HCT116 (cell line): ENCODE measurements around the gene PCBP3. TPM values are rescaled to one million over a fixed set of nuclear protein-coding genes. Genes with fewer than 3 reads are reported as not detected.

Source experiments
- ATAC-seq: fragments of 200-7000 bp; cut with Tn5 transposase; 2 replicates; pipeline ENCODE4 v1.9.1; 2020; ENCODE audit warnings: mild to moderate bottlenecking, moderate library complexity
- BruUV-seq: library from RNA; stranded (reverse); fragments of 400-500 nt; replicated peaks from 2 replicates; lab custom pipeline; 2021; lab: Mats Ljungman, UMichigan
- CTCF ChIA-PET: fragments of 300-600 bp; sonication (Branson Sonifier 250); formaldehyde crosslinking; loops from one replicate; lab custom pipeline; 2021; ENCODE audit warnings: antibody characterized with exemption; lab: Charles Lee
- POLR2A ChIA-PET: fragments of 300-600, 350-600 bp; sonication (Branson Sonifier 250); formaldehyde crosslinking; loops from one replicate; lab custom pipeline; 2021; ENCODE audit warnings: antibody characterized with exemption; lab: Charles Lee
- RAD21 ChIA-PET, 2 experiments: fragments of 300-600 bp; sonication (Branson Sonifier 250); formaldehyde crosslinking; loops; one replicate each; lab custom pipeline; 2023; ENCODE audit warnings: low total read pairs in 2 of 2; ENCODE audit not compliant: uncharacterized antibody in 2 of 2, unreplicated experiment in 2 of 2, low non-redundant PET in 1 of 2; lab: Charles Lee
- DNase-seq: peaks from one replicate; pipeline ENCODE4 v3.0.0-alpha.2; 2010; ENCODE audit warnings: low read depth, low spot score
- H2AFZ ChIP-seq: fragments of 200-600 bp; shearing (Covaris generic), sonication (generic); 2 replicates; pipeline ENCODE4 v1.6.1; 2017; ENCODE audit warnings: low read depth, mixed run types, mixed read lengths, antibody characterized with exemption, low read length; ENCODE audit not compliant: poor library complexity, severe bottlenecking
- H3K27ac ChIP-seq: 2 replicates; pipeline ENCODE4 v1.5.1; 2012; ENCODE audit warnings: low read depth, low read length
- H3K27me3 ChIP-seq: fragments of 200-600 bp; sonication (generic); 2 replicates; pipeline ENCODE4 v1.6.1; 2016; ENCODE audit warnings: mixed run types, low read length, mixed read lengths; ENCODE audit not compliant: insufficient read depth
- H3K36me3 ChIP-seq, 2 experiments: fragments of 200-500 bp in 1 of 2; fragments of 200-600 bp in 1 of 2; sonication (Bioruptor generic) in 1 of 2; sonication (generic) in 1 of 2; 2 replicates each; pipeline versions ENCODE4 v1.5.1 to v1.6.1; 2014 to 2016; ENCODE audit warnings: low read length in 2 of 2, inconsistent platforms in 1 of 2, mixed read lengths in 1 of 2, mixed run types in 1 of 2; ENCODE audit not compliant: insufficient read depth in 2 of 2, control insufficient read depth in 1 of 2
- H3K4me1 ChIP-seq, 2 experiments: fragments of 200-600 bp in 1 of 2; sonication (generic) in 1 of 2; 2 replicates each; pipeline versions ENCODE4 v1.5.1 to v1.6.1; 2012 to 2017; ENCODE audit warnings: low read length in 2 of 2, inconsistent platforms in 1 of 2, mild to moderate bottlenecking in 1 of 2, mixed read lengths in 1 of 2, mixed run types in 1 of 2, moderate library complexity in 1 of 2; ENCODE audit not compliant: insufficient read depth in 2 of 2, control insufficient read depth in 1 of 2
- H3K4me2 ChIP-seq: fragments of 200-600 bp; sonication (generic); 2 replicates; pipeline ENCODE4 v1.6.1; 2017; ENCODE audit warnings: mixed run types, low read length, mixed read lengths
- H3K4me3 ChIP-seq, 2 experiments: fragments of 200-600 bp in 1 of 2; sonication (generic) in 1 of 2; replicated peaks in 1 of 2; 2 replicates each; pipeline ENCODE4 v1.5.1; 2011 to 2016; ENCODE audit warnings: low read length in 2 of 2, control low read depth in 1 of 2, low read depth in 1 of 2, mild to moderate bottlenecking in 1 of 2, mixed read lengths in 1 of 2, mixed run types in 1 of 2
- H3K79me2 ChIP-seq: fragments of 200-600 bp; sonication (generic); 2 replicates; pipeline ENCODE4 v1.6.1; 2017; ENCODE audit warnings: mild to moderate bottlenecking, mixed run types, low read length, moderate library complexity, mixed read lengths; ENCODE audit not compliant: insufficient read depth
- H3K9ac ChIP-seq: fragments of 200-600 bp; sonication (generic); 2 replicates; pipeline ENCODE4 v1.6.1; 2016; ENCODE audit warnings: low read length, mixed read lengths
- H3K9me2 ChIP-seq: fragments of 200-600 bp; sonication (generic), shearing (Covaris generic); 2 replicates; pipeline ENCODE4 v1.6.1; 2017; ENCODE audit warnings: mixed run types, mild to moderate bottlenecking, moderate library complexity; ENCODE audit not compliant: insufficient read depth
- H3K9me3 ChIP-seq, 2 experiments: fragments of 200-500 bp in 1 of 2; fragments of 200-600 bp in 1 of 2; sonication (Bioruptor generic) in 1 of 2; sonication (generic) in 1 of 2; 2 replicates each; pipeline ENCODE4 v1.6.1; 2014 to 2017; ENCODE audit warnings: low read length in 2 of 2, mixed read lengths in 2 of 2, inconsistent platforms in 1 of 2, low read depth in 1 of 2, mild to moderate bottlenecking in 1 of 2, mixed run types in 1 of 2, moderate library complexity in 1 of 2; ENCODE audit not compliant: control insufficient read depth in 1 of 2, insufficient read depth in 1 of 2
- H4K20me1 ChIP-seq: fragments of 200-600 bp; sonication (generic), shearing (Covaris generic); 2 replicates; pipeline ENCODE4 v1.6.1; 2017; ENCODE audit warnings: mixed run types, mild to moderate bottlenecking, moderate library complexity; ENCODE audit not compliant: insufficient read depth
- ELF1 ChIP-seq: IDR thresholded peaks from 2 replicates; pipeline ENCODE4 v1.6.1; 2012; ENCODE audit warnings: low read depth, borderline replicate concordance
- FOSL1 ChIP-seq: IDR thresholded peaks from 2 replicates; pipeline ENCODE4 v1.6.1; 2012; ENCODE audit warnings: low read depth
- JUND ChIP-seq: IDR thresholded peaks from 2 replicates; pipeline ENCODE4 v1.6.1; 2012
- REST ChIP-seq: IDR thresholded peaks from 2 replicates; pipeline ENCODE4 v1.6.1; 2012; ENCODE audit warnings: low read depth
- SP1 ChIP-seq: IDR thresholded peaks from 2 replicates; pipeline ENCODE4 v1.6.1; 2012; ENCODE audit warnings: low read depth
- SRF ChIP-seq: IDR thresholded peaks from 2 replicates; pipeline ENCODE4 v1.6.1; 2012; ENCODE audit warnings: low read depth
- YY1 ChIP-seq: IDR thresholded peaks from 2 replicates; pipeline ENCODE4 v1.6.1; 2011; ENCODE audit warnings: low read length, low read depth, moderate library complexity, mild to moderate bottlenecking; ENCODE audit not compliant: insufficient replicate concordance; ENCODE audit errors: extremely low read depth
- ZFX ChIP-seq: fragments of 450-650 bp; IDR thresholded peaks from 2 replicates; pipeline ENCODE4 v1.6.1; 2017
- intact Hi-C: fragments of 100-400 bp; cut with micrococcal nuclease; formaldehyde crosslinking; loops from 2 replicates; pipeline ENCODE4 v1.10.0; 2022
- total RNA-seq: library from RNA; stranded (reverse); gene quantifications from one replicate; pipeline ENCODE4 v1.2.1, GENCODE V29; 2021; ENCODE audit not compliant: unreplicated experiment
- TF ChIP-seq, protein P1 (sequence below): IDR thresholded peaks from 2 replicates; pipeline ENCODE4 v1.6.1; 2011; ENCODE audit warnings: mild to moderate bottlenecking, low read length, moderate library complexity; ENCODE audit not compliant: insufficient replicate concordance; ENCODE audit errors: extremely low read depth

The PCBP3 gene
- total RNA-seq, 1 experiment from 2014 or later: 3.1 TPM

- Histone ChIP-seq H3K27ac (no peak overlapping the region), H3K4me3 (no peak overlapping the region), H3K4me2 (no peak overlapping the region), H3K27me3 (peaks cover 31% of the 10 kb centered on the region; the same call in 1 of the 2 replicates), H2AFZ (no peak overlapping the region), H4K20me1 (no peaks in the 10 kb centered on the region), H3K79me2 (no peaks in the 10 kb centered on the region), H3K4me1 (no peaks in the 10 kb centered on the region), H3K9me3 (no peaks in the 10 kb centered on the region), H3K9me2 (no peaks in the 10 kb centered on the region), H3K9ac (no peak overlapping the region), H3K36me3 (no peaks in the 10 kb centered on the region)
- no peak for TF ChIP-seq ZFX
- no peak for TF ChIP-seq REST
- TF ChIP-seq SP1: no peak
- TF ChIP-seq ELF1: no peak
- TF ChIP-seq, protein P1, sequence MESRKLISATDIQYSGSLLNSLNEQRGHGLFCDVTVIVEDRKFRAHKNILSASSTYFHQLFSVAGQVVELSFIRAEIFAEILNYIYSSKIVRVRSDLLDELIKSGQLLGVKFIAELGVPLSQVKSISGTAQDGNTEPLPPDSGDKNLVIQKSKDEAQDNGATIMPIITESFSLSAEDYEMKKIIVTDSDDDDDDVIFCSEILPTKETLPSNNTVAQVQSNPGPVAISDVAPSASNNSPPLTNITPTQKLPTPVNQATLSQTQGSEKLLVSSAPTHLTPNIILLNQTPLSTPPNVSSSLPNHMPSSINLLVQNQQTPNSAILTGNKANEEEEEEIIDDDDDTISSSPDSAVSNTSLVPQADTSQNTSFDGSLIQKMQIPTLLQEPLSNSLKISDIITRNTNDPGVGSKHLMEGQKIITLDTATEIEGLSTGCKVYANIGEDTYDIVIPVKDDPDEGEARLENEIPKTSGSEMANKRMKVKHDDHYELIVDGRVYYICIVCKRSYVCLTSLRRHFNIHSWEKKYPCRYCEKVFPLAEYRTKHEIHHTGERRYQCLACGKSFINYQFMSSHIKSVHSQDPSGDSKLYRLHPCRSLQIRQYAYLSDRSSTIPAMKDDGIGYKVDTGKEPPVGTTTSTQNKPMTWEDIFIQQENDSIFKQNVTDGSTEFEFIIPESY: no peak
- TF ChIP-seq SRF: no peak
- no peak for TF ChIP-seq JUND
- TF ChIP-seq YY1: no peak
- no peak for TF ChIP-seq FOSL1
- POLR2A ChIA-PET: no interaction called here
- DNase-seq (no peak), ATAC-seq (no peak)
- intact Hi-C loops: no loop called here
- no TSS peak for BruUV-seq
- RAD21 ChIA-PET: no interaction called here
- CTCF ChIA-PET: no interaction called here
Measured at GRCh38 chr21:45852886-45853400, 209.4 kb downstream of the PCBP3 start.
